Spleen (tissue), 7 donors: ENCODE measurements around the gene LNX2.

Experiments
- CTCF ChIP-seq, 11 experiments: fragments of 200-600 bp in 7 of 11; fragments of 450-650 bp in 4 of 11; sonication (generic) in 4 of 11; IDR thresholded peaks in 8 of 11; conservative IDR thresholded peaks in 3 of 11; 1 replicate in 7 of 11; 2 replicates in 4 of 11; pipeline versions ENCODE4 v1.4.0 to v1.8.0; 2016 to 2021; ENCODE audit warnings: antibody characterized with exemption in 11 of 11, inconsistent platforms in 4 of 11, mild to moderate bottlenecking in 1 of 11
- POLR2A ChIP-seq, 3 donors: fragments of 450-650 bp; IDR thresholded peaks; one replicate each; pipeline ENCODE4 v1.5.1; 2017; ENCODE audit warnings: antibody characterized with exemption in 3 of 3, mild to moderate bottlenecking in 1 of 3
- POLR2AphosphoS5 ChIP-seq, 3 donors: sonication (generic); formaldehyde crosslinking; IDR thresholded peaks; one replicate each; pipeline ENCODE4 v1.5.1; 2017; ENCODE audit warnings: antibody characterized with exemption in 3 of 3
- donor health status: DM: no; HTN: no; CAD: no; lungs with moderate emphysema.
- donor health status: DM: no; HTN: no; CAD: no.
- donor health status: DM: no; HTN: no; CAD: no.

- no peak for TF ChIP-seq CTCF (IDR thresholded peaks at IDR 0.05 in 8 of 11, conservative IDR thresholded peaks at IDR 0.05 in 3 of 11)
- TF ChIP-seq POLR2AphosphoS5 (IDR thresholded peaks at IDR 0.05), result no peak
- TF ChIP-seq POLR2A (IDR thresholded peaks at IDR 0.05), result no peak
Observed at GRCh38 chr13:27599845-27600553, 20.3 kb downstream of the LNX2 start.
